Heart left ventricle (tissue), 16 donors: ENCODE measurements around the gene CSTA. TPM values are rescaled to one million over a fixed set of nuclear protein-coding genes. Genes with fewer than 3 reads are reported as not detected.
A peak's percentile ranks its signal among the peaks of the same experiment; 100 is the strongest.

Experiments used
- ATAC-seq, 4 donors: fragments of 200-7000 bp; cut with Tn5 transposase; one replicate each; pipeline ENCODE4 v1.9.1; 2020 to 2022; ENCODE audit warnings: moderate library complexity in 4 of 4, mild to moderate bottlenecking in 3 of 4, moderate number of reproducible peaks in 1 of 4
- DNase-seq, 5 donors: peaks; one replicate each; pipeline ENCODE4 v3.0.0-alpha.2; 2020
- H3K27ac ChIP-seq, 12 donors: fragments of 200-600 bp; sonication (generic) in 4 of 12; one replicate each; pipeline versions ENCODE4 v1.5.0 to v1.8.0; 2016 to 2022; ENCODE audit warnings: mild to moderate bottlenecking in 2 of 12
- H3K27me3 ChIP-seq, 9 donors: fragments of 200-600 bp; sonication (generic) in 2 of 9; one replicate each; pipeline versions ENCODE4 v1.5.1 to v1.8.0; 2016 to 2022; ENCODE audit warnings: mild to moderate bottlenecking in 3 of 9
- H3K36me3 ChIP-seq, 9 donors: fragments of 200-600 bp; sonication (generic) in 2 of 9; one replicate each; pipeline versions ENCODE4 v1.5.0 to v1.8.0; 2018 to 2022; ENCODE audit warnings: mild to moderate bottlenecking in 2 of 9
- H3K4me1 ChIP-seq, 12 donors: fragments of 200-600 bp; sonication (generic) in 4 of 12; one replicate each; pipeline versions ENCODE4 v1.5.0 to v1.8.0; 2016 to 2022; ENCODE audit warnings: mild to moderate bottlenecking in 3 of 12
- H3K4me3 ChIP-seq, 12 donors: fragments of 200-600 bp; sonication (generic) in 4 of 12; one replicate each; pipeline versions ENCODE4 v1.5.0 to v1.8.0; 2017 to 2022; ENCODE audit warnings: mild to moderate bottlenecking in 9 of 12, moderate library complexity in 4 of 12
- H3K9me3 ChIP-seq, 12 donors: fragments of 200-600 bp; sonication (generic) in 4 of 12; one replicate each; pipeline versions ENCODE4 v1.5.0 to v1.8.0; 2016 to 2022; ENCODE audit warnings: mild to moderate bottlenecking in 1 of 12
- CTCF ChIP-seq, 12 donors: fragments of 200-600 bp; sonication (generic) in 4 of 12; IDR thresholded peaks; one replicate each; pipeline versions ENCODE4 v1.5.0 to v1.8.0; 2018 to 2022; ENCODE audit warnings: antibody characterized with exemption in 12 of 12, mild to moderate bottlenecking in 5 of 12
- POLR2A ChIP-seq, 2 donors: fragments of 450-650 bp; IDR thresholded peaks; one replicate each; pipeline ENCODE4 v1.6.1; 2017; ENCODE audit warnings: antibody characterized with exemption in 2 of 2, mild to moderate bottlenecking in 2 of 2, moderate library complexity in 2 of 2
- WGBS, 4 donors: extraction: QIAGEN DNeasy Blood & Tissue Kit in 2 of 4; methylation state at CpG; one replicate each; pipeline versions ENCODE4 v1.1.5 to v1.1.7; 2013 to 2018; 5-methylcytosine and 5-hydroxymethylcytosine counted together
- intact Hi-C, 10 donors: fragments of 100-400 bp; cut with DNase I; formaldehyde crosslinking; loops; one replicate each; pipeline versions ENCODE4 v1.11.1 to v1.14.2; 2022
- polyA plus RNA-seq, 2 donors: library from polyadenylated mRNA; stranded (reverse); fragments of 200-250 nt; gene quantifications; one replicate each; pipeline ENCODE4 v1.2.3, GENCODE V29; 2013
- total RNA-seq, 9 donors: library from RNA; depleted of rRNA in 2 of 9; stranded (reverse); fragments of >200 nt in 2 of 9; fragmentation: NEBNext Ultra II Directional in 3 of 9; extraction: Animal tissue kit (Norgen Biotek cat#: 25700) in 3 of 9; gene quantifications; one replicate each; pipeline versions ENCODE4 v1.1.0 to v1.2.4, GENCODE V29; 2016 to 2023
- donor health status: ischemic (EF 13 %, LVEDD 7.1; RV severe dilation, severe dysfunction).
- donor health status: healthy with polysubstance abuse.
- donor health status: DM: no; HTN: yes; CAD: no.
- donor health status: DM: no; HTN: no; CAD: no.
- donor health status: ischemic (EF 25% LVEDD 6.9; RV normal size, moderate dysfunction).
- donor health status: ischemic (EF 25% LVEDD 5.7; RV mildly dilated, moderate dysfunction).
- donor health status: healthy.
- donor health status: DM: yes; HTN: yes; CAD: no.
- donor health status: ischemic (EF 35%, LVEDD 5.7; RV mildly dilated, moderate dysfunction).
- donor health status: nonischemic (EF 11% LVEDD 7.7; RV severe dilation, severe dysfunction).
- donor health status: DM: yes; HTN: yes; CAD: no.
- donor health status: PGD.
- donor health status: ischemic (EF 29% LVEDD 5.4; RV normal size, mild dysfunction).
- donor health status: nonischemic (EF 23%, LVEDD 6.1; RV moderate dilation, normal function).

The CSTA gene
- total and polyA plus RNA-seq, 11 donors = 0.33 to 8.9 (median 0.96) TPM; not detected in 1

DNA sequence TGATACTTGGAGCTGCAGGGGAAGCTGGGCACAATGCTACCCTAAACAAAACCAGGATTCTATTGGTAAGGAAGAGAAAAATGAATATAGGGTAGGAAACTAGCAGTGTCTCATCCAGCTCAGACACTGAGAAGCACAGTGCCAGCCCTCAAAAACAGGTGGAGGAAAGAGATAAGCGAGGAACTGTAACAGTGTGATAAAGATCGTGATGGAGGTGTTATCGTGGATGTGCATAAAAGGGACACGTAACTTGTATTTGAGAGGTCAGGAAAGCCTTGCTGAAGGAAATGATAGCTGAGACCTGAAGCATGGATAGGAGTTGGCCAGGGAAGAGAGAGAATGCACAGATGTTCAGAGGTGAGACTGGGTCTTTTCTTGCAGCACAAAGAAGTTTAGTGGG lies 30.6 kb downstream of the CSTA start:
- TF ChIP-seq CTCF (IDR thresholded peaks at IDR 0.05) (no peak), POLR2A (IDR thresholded peaks at IDR 0.05) (no peak)
- no peak for ATAC-seq
- DNase-seq = no peak
- H3K9me3 ChIP-seq = no peaks in the 10 kb centered on the region
- no peak overlapping the region for H3K27ac ChIP-seq
- WGBS, 4 donors = 52 to 78% (median 64%) methylated on average over 4 of the region's 4 CpGs
- H3K4me1 ChIP-seq = peaks cover 0 to 6% (median 0%) of the 10 kb centered on the region in 12 donors
- peaks cover 0 to 34% (median 12%) of the 10 kb centered on the region in 9 donors for H3K36me3 ChIP-seq
- H3K4me3 ChIP-seq = no peak overlapping the region
- H3K27me3 ChIP-seq = no peaks in the 10 kb centered on the region
- intact Hi-C loops = loop anchor here in 2 of 10 donors (5.0 to 10.0 kb wide), 2 partner anchors 808 to 811 kb away; partner anchors contain the start of gene POLQ (in 2 of the 2)

DNA sequence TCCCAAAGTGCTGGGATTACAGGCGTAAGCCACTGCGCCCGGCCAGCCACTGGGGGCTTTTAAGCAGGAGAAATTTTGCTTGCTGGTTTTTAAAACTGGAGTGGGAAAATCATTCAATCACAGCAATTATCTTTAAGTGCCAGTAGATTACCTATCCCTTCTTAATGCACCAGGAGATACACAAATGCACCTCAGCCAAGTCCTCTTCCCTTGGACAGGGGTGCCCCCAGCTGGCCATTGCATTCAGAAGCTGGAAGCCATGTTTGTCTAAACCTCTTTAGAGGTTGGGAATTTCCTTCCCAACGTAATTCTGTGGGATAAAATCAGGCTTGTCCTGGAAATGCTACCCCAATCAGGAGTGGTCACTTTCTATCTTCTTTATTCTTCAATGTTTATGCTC lies 31.4 kb downstream of the CSTA start:
- no peaks in the 10 kb centered on the region for H3K9me3 ChIP-seq
- ATAC-seq (no peak), DNase-seq (no peak)
- TF ChIP-seq CTCF (IDR thresholded peaks at IDR 0.05) (peak in 6 of 12 donors; percentile 17 to 46 (median 36)), POLR2A (IDR thresholded peaks at IDR 0.05) (no peak)
- H3K27ac ChIP-seq = no peak overlapping the region
- intact Hi-C loops = loop anchor here in 2 of 10 donors (5.0 to 10.0 kb wide), 2 partner anchors 809 to 812 kb away; partner anchors contain the start of gene POLQ (in 2 of the 2)
- H3K27me3 ChIP-seq = no peaks in the 10 kb centered on the region
- peaks cover 0 to 40% (median 16%) of the 10 kb centered on the region in 9 donors for H3K36me3 ChIP-seq
- no peak overlapping the region for H3K4me3 ChIP-seq
- H3K4me1 ChIP-seq = peaks cover 0 to 6% (median 0%) of the 10 kb centered on the region in 12 donors
- WGBS, 4 donors = 75 to 88% (median 81%) methylated on average over 4 of the region's 4 CpGs

- H3K4me3 ChIP-seq = no peak overlapping the region
- no peak for ATAC-seq
- intact Hi-C loops = loop anchor here in 2 of 10 donors (5.0 to 10.0 kb wide), 2 partner anchors 811 to 813 kb away; partner anchors contain the start of gene POLQ (in 2 of the 2)
- peaks cover 0 to 2% (median 0%) of the 10 kb centered on the region in 12 donors for H3K4me1 ChIP-seq
- H3K27me3 ChIP-seq = no peaks in the 10 kb centered on the region
- no peaks in the 10 kb centered on the region for H3K9me3 ChIP-seq
- H3K36me3 ChIP-seq = peaks cover 0 to 56% (median 32%) of the 10 kb centered on the region in 9 donors
- no peak for DNase-seq
- no peak for TF ChIP-seq POLR2A (IDR thresholded peaks at IDR 0.05)
- no peak for TF ChIP-seq CTCF (IDR thresholded peaks at IDR 0.05)
- 61 to 70% (median 68%) methylated on average over 2 of the region's 2 CpGs for WGBS, 4 donors
- H3K27ac ChIP-seq = no peak overlapping the region
Measured at GRCh38 chr3:122357828-122358702, 33.0 kb downstream of the CSTA start.

DNA sequence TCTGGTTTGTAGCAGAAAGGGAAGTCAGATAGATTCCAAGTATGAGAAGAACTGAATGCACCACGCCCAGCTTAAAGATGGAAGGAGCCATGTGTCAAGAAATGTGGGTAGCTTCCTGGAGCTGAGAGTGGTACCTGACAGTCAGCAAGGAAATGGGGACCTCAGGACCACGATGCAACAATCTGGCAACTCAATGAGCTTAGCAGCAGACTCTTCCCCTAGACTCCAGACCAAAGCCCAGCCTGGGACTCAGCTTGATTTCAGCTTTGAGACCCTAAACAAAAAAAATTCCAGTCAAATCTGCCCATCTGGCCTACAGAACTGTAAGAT lies 33.6 kb downstream of the CSTA start:
- Histone ChIP-seq H3K4me3 (no peak overlapping the region), H3K36me3 (peaks cover 0 to 62% (median 36%) of the 10 kb centered on the region in 9 donors), H3K27me3 (no peaks in the 10 kb centered on the region), H3K4me1 (no peaks in the 10 kb centered on the region), H3K27ac (no peak overlapping the region), H3K9me3 (no peaks in the 10 kb centered on the region)
- 88 to 93% (median 90%) methylated on average over 2 of the region's 2 CpGs for WGBS, 4 donors
- no peak for DNase-seq
- ATAC-seq = no peak
- TF ChIP-seq CTCF (IDR thresholded peaks at IDR 0.05) (no peak), POLR2A (IDR thresholded peaks at IDR 0.05) (no peak)
- intact Hi-C loops = loop anchor here in 2 of 10 donors (5.0 to 10.0 kb wide), 2 partner anchors 811 to 814 kb away; partner anchors contain the start of gene POLQ (in 2 of the 2)
